ENCODE data around the gene TFCP2L1. TPM values are rescaled to one million over a fixed set of nuclear protein-coding genes. Genes with fewer than 3 reads are reported as not detected.

The TFCP2L1 gene
- total RNA-seq, 2 donors from 2014 or later = 54.2 to 103 TPM

DNA sequence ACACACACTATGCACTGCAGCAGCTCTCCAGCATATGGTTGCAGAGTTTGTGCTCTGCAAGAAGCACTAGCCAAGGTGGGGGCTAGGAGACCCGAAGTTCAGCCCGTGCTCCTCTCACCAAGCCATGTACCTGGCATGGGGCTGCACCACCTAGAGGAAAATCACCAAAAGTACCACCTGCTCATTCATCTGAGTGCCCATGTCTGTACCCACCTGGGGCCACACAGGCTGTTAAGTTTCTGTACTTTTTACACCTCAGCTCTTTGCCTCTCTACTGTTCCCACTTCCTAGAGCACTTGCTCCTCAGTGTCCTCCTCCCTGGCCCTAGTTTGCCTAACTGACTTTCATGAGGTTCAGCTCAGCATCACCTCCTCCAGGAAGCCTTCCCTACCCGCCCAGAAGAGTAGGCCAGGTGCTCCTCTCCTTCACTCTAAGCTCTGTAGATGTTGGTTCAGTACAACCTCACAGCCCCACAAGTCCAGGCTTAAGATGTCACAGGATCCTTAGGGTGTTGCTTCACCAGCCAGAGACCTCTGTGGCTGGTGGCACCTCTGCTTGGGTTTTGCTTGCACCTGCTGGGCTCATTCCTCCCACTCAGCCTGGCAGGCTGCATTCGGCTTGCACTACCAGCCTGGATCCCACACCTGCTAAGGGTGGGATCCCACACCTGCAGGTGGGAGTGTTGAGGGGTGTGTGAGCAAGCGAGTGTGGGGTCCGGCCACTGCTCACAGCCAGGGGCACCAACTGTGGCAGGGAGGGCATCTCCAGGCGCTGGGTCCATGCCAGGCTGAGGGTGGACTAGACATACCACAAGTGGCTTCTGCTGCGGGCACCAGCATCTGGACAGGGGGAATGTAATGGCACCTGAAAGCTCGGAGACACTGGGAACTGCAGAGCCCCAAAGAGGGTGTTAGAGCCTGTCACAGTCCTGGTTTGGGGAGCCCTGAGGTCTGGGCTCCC is 10.2 kb upstream of the TFCP2L1 start:
- Histone ChIP-seq H3K27me3 (no peaks in the 10 kb centered on the region), H3K9ac (ENCODE audit: low read depth in 2 of 2, low read length in 2 of 2) (no peak overlapping the region), H3K9me3 (no peaks in the 10 kb centered on the region), H3K4me1 (peaks cover 3% of the 10 kb centered on the region), H3K4me3 (no peak overlapping the region), H3K27ac (no peak overlapping the region), H3K36me3 (no peaks in the 10 kb centered on the region)
- no peak for DNase-seq
- intact Hi-C loops (cut with DNase I) = no loop called here
- TF ChIP-seq, protein P1, sequence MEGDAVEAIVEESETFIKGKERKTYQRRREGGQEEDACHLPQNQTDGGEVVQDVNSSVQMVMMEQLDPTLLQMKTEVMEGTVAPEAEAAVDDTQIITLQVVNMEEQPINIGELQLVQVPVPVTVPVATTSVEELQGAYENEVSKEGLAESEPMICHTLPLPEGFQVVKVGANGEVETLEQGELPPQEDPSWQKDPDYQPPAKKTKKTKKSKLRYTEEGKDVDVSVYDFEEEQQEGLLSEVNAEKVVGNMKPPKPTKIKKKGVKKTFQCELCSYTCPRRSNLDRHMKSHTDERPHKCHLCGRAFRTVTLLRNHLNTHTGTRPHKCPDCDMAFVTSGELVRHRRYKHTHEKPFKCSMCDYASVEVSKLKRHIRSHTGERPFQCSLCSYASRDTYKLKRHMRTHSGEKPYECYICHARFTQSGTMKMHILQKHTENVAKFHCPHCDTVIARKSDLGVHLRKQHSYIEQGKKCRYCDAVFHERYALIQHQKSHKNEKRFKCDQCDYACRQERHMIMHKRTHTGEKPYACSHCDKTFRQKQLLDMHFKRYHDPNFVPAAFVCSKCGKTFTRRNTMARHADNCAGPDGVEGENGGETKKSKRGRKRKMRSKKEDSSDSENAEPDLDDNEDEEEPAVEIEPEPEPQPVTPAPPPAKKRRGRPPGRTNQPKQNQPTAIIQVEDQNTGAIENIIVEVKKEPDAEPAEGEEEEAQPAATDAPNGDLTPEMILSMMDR (IDR thresholded peaks at IDR 0.05) = no peak

DNA sequence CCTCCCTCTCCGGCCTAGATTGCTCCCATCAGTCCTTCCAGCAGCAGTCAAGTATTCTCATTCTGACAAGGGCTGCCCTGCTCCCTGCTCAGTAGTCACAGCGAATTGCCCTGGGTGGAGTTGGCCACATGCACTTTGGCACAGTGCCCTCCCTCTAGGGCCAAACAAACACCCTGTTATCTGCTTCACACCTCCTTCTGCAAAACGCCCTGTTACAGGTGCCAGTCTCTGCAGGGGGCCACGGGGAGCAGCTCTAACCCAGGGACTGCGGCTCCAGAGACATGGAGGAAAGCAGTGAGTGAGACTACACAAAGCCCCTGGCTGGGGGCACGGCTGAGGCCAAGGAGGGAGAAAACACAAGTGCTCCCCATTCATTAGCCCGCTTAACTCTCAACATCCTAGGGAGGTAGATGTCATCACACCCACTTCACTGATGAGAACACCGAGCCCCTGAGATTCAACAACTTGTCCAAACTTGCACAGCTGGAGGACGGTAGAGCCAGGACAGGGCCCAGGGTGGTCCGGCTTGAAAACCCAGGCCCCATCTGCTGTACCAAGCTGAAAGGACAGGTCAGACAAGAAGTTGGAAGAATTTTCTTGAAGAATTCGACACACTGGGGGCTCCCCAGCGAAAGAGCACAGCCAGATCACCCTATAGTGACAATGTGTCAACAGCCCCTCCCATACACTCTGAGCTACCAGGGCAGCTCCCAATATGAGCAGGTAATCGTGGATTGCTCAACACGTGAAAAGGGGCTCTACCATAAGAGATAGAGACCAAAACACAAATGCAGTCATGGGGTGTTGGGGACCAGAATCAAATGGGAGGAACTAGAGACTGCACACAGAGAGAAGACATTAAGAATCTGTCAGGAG is 8.7 kb upstream of the TFCP2L1 start:
- peak overlapping the region in 1 of 2 donors; percentile 43 for H3K9ac ChIP-seq (ENCODE audit: low read depth in 2 of 2, low read length in 2 of 2)
- DNase-seq = peak; percentile 92
- H3K27ac ChIP-seq = peak overlapping the region; percentile 41
- H3K9me3 ChIP-seq = no peaks in the 10 kb centered on the region
- intact Hi-C loops (cut with DNase I) = no loop called here
- H3K36me3 ChIP-seq = no peaks in the 10 kb centered on the region
- H3K4me3 ChIP-seq = no peak overlapping the region
- TF ChIP-seq, protein P1 (IDR thresholded peaks at IDR 0.05) = no peak
- peaks cover 3% of the 10 kb centered on the region for H3K4me1 ChIP-seq
- no peaks in the 10 kb centered on the region for H3K27me3 ChIP-seq

DNA sequence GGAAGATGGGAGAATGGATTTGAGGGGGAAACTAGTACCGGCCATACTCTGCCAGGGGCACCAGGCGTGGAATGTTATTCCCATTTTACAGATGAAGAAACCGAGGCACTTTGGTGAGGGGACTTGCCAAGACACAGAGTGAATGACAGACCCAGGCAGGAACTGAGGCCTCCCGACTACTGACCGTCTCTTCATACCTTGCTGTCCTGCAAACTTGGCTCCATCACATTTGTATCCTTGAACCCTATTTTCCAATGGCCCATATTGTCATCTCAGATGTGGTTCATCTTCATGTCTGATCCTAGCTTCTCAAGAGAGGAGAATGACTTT is 6.2 kb upstream of the TFCP2L1 start:
- H3K4me1 ChIP-seq = peaks cover 3% of the 10 kb centered on the region
- no peak overlapping the region for H3K9ac ChIP-seq (ENCODE audit: low read depth in 2 of 2, low read length in 2 of 2)
- no peaks in the 10 kb centered on the region for H3K36me3 ChIP-seq
- no peak overlapping the region for H3K27ac ChIP-seq
- H3K9me3 ChIP-seq = no peaks in the 10 kb centered on the region
- H3K4me3 ChIP-seq = no peak overlapping the region
- no peak for DNase-seq
- H3K27me3 ChIP-seq = no peaks in the 10 kb centered on the region
- intact Hi-C loops (cut with DNase I) = no loop called here
- TF ChIP-seq, protein P1 (IDR thresholded peaks at IDR 0.05) = no peak

DNA sequence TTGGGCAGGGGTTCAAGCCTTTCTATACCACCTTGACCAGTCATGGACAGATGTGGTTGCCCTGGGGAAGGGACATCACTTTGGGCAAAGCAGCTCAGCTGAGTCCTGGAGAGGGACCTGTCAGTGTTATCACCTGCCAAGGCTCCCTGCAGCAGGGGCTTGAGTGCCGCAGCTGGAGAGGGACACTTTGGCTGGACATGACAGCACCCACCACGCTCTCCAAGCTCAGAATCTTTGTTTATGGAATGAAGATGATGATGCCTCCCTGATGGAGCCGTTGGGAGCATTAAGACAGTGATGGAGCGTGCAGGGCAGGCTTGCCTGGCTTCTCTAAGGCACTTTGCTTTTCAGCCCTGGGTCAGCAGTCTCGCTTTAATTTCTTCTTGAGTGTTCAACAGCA is 4.3 kb upstream of the TFCP2L1 start:
- H3K27me3 ChIP-seq = peaks cover 8% of the 10 kb centered on the region

More for the DNA sequence above, 4.3 kb upstream of the TFCP2L1 start:
- no peak for DNase-seq
- H3K36me3 ChIP-seq = no peaks in the 10 kb centered on the region
- H3K9me3 ChIP-seq = no peaks in the 10 kb centered on the region
- no peak overlapping the region for H3K9ac ChIP-seq (ENCODE audit: low read depth in 2 of 2, low read length in 2 of 2)
- intact Hi-C loops (cut with DNase I) = no loop called here
- TF ChIP-seq, protein P1 (IDR thresholded peaks at IDR 0.05) = no peak
- no peak overlapping the region for H3K27ac ChIP-seq
- H3K4me1 ChIP-seq = peaks cover 3% of the 10 kb centered on the region
- no peak overlapping the region for H3K4me3 ChIP-seq
